Measurements from ENCODE around the gene NLRP10. TPM values are rescaled to one million over a fixed set of nuclear protein-coding genes. Genes with fewer than 3 reads are reported as not detected.

The NLRP10 gene
- polyA plus RNA-seq, 1 of the 3 experiments (the other 2 are of a cell fraction), result 0.05 TPM

DNA sequence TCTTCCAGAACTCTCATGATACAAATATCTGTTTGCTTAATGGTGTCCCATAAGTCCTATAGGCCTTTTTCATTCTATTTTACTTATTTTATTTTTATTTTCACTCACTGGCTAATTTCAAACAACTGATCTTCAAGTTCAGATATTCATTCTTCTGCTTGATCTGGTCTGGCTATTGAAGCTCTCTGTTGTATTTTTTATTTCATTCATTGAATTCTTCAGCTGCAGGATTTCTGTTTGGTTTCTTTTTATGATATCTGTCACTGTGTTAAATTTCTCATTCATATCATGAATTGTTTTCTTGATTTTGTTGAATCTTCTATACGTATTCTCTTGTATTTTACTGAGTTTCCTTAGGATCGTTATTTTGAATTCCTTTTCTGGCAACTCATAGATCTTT, 21.1 kb downstream of the NLRP10 start:
- no peak for DNase-seq
- Histone ChIP-seq H3K4me1 (ENCODE audit: control insufficient read depth in 1 of 2, insufficient read depth in 2 of 2, low read depth in 1 of 2, low read length in 1 of 2) (no peaks in the 10 kb centered on the region), H2AFZ (ENCODE audit: low read depth) (no peak overlapping the region), H4K20me1 (ENCODE audit: insufficient read depth) (no peaks in the 10 kb centered on the region), H3K4me3 (ENCODE audit: low read depth in 2 of 2, low read length in 1 of 2) (no peak overlapping the region), H3K27me3 (ENCODE audit: insufficient read depth) (no peaks in the 10 kb centered on the region; the same call in 1 of the 2 replicates), H3K9me2 (no peaks in the 10 kb centered on the region), H3K27ac (ENCODE audit: low read depth in 2 of 2, low read length in 1 of 2) (no peak overlapping the region), H3K4me2 (no peak overlapping the region), H3K9me3 (no peaks in the 10 kb centered on the region), H3K9ac (no peak overlapping the region), H3K79me2 (ENCODE audit: insufficient read depth) (no peaks in the 10 kb centered on the region), H3K36me3 (replicated peaks in 1 of 2; ENCODE audit: control insufficient read depth in 1 of 2, insufficient read depth in 2 of 2, low read length in 1 of 2) (no peaks in the 10 kb centered on the region), H3F3A (replicated peaks; ENCODE audit: insufficient read depth) (no peaks in the 10 kb centered on the region)
- TF ChIP-seq NFIC (IDR thresholded peaks at IDR 0.05; ENCODE audit: borderline replicate concordance) (no peak), TEAD4 (IDR thresholded peaks at IDR 0.05; ENCODE audit: borderline replicate concordance, insufficient read depth) (no peak), RCOR1 (IDR thresholded peaks at IDR 0.05; ENCODE audit: low read length) (no peak), FOSL2 (IDR thresholded peaks at IDR 0.05; ENCODE audit: borderline replicate concordance, low read depth) (no peak), TAF1 (IDR thresholded peaks at IDR 0.05; ENCODE audit: borderline replicate concordance, low read depth, low read length) (no peak)
- TF ChIP-seq, protein P1, sequence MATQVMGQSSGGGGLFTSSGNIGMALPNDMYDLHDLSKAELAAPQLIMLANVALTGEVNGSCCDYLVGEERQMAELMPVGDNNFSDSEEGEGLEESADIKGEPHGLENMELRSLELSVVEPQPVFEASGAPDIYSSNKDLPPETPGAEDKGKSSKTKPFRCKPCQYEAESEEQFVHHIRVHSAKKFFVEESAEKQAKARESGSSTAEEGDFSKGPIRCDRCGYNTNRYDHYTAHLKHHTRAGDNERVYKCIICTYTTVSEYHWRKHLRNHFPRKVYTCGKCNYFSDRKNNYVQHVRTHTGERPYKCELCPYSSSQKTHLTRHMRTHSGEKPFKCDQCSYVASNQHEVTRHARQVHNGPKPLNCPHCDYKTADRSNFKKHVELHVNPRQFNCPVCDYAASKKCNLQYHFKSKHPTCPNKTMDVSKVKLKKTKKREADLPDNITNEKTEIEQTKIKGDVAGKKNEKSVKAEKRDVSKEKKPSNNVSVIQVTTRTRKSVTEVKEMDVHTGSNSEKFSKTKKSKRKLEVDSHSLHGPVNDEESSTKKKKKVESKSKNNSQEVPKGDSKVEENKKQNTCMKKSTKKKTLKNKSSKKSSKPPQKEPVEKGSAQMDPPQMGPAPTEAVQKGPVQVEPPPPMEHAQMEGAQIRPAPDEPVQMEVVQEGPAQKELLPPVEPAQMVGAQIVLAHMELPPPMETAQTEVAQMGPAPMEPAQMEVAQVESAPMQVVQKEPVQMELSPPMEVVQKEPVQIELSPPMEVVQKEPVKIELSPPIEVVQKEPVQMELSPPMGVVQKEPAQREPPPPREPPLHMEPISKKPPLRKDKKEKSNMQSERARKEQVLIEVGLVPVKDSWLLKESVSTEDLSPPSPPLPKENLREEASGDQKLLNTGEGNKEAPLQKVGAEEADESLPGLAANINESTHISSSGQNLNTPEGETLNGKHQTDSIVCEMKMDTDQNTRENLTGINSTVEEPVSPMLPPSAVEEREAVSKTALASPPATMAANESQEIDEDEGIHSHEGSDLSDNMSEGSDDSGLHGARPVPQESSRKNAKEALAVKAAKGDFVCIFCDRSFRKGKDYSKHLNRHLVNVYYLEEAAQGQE (IDR thresholded peaks at IDR 0.05; ENCODE audit: low read depth, low read length), result no peak
- WGBS (ENCODE audit: low lambda C conversion rate), result 0% methylated on average over 2 of the region's 2 CpGs
- CTCF ChIA-PET, result no interaction called here
- POLR2A ChIA-PET, result no interaction called here

DNA sequence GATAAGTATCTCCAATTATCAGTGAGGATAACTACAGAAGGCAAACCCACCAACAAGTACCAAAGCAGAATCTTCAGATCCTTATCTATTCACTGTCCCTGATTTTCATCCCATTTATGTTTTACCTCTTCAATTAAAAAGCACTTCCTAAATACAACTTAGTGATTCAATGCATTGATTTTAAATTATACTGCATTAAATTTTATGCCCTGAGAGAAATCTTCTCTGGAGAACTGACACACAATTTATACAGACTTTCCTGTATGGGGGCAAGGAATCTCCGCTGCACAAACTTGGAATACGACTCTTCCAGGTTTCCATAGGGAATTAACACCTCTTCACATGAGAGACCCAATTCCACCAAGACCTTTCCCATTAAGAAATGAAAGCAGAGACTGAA, 23.6 kb downstream of the NLRP10 start, which contains the start of gene OR10A3:
OR10A3 (minus strand) TSS at position 101 of the 400 bp plus-strand sequence. CDS start 2,188 bp downstream, outside the sequence.
- Histone ChIP-seq H2AFZ (ENCODE audit: low read depth) (no peak within 1 kb of the TSS), H4K20me1 (ENCODE audit: insufficient read depth) (no peaks in the 10 kb centered on the region), H3K27me3 (ENCODE audit: insufficient read depth) (no peaks in the 10 kb centered on the region; the same call in 1 of the 2 replicates), H3K79me2 (ENCODE audit: insufficient read depth) (no peaks in the 10 kb centered on the region), H3K36me3 (replicated peaks in 1 of 2; ENCODE audit: control insufficient read depth in 1 of 2, insufficient read depth in 2 of 2, low read length in 1 of 2) (no peaks in the 10 kb centered on the region), H3K9me2 (no peaks in the 10 kb centered on the region), H3K4me1 (ENCODE audit: control insufficient read depth in 1 of 2, insufficient read depth in 2 of 2, low read depth in 1 of 2, low read length in 1 of 2) (no peaks in the 10 kb centered on the region), H3K9ac (no peak within 1 kb of the TSS), H3K27ac (ENCODE audit: low read depth in 2 of 2, low read length in 1 of 2) (no peak within 1 kb of the TSS), H3K9me3 (no peaks in the 10 kb centered on the region), H3F3A (replicated peaks; ENCODE audit: insufficient read depth) (no peaks in the 10 kb centered on the region), H3K4me2 (no peak within 1 kb of the TSS), H3K4me3 (ENCODE audit: low read depth in 2 of 2, low read length in 1 of 2) (no peak within 1 kb of the TSS)
- DNase-seq, result no peak
- ChIA-PET CTCF (interaction anchor here (1.1 kb wide), 1 partner anchor 49 kb away, joined by 3 read pairs; no protein-coding TSS in a partner anchor), POLR2A (no interaction called here)
- 2% methylated on average over 2 of the region's 2 CpGs for WGBS (ENCODE audit: low lambda C conversion rate)
- TF ChIP-seq CHD2 (IDR thresholded peaks at IDR 0.05; ENCODE audit: low read length, partially characterized antibody), result no peak
- no peak for TF ChIP-seq SIN3A (IDR thresholded peaks at IDR 0.05; ENCODE audit: borderline replicate concordance, low read depth, low read length)
- TF ChIP-seq, protein P2, sequence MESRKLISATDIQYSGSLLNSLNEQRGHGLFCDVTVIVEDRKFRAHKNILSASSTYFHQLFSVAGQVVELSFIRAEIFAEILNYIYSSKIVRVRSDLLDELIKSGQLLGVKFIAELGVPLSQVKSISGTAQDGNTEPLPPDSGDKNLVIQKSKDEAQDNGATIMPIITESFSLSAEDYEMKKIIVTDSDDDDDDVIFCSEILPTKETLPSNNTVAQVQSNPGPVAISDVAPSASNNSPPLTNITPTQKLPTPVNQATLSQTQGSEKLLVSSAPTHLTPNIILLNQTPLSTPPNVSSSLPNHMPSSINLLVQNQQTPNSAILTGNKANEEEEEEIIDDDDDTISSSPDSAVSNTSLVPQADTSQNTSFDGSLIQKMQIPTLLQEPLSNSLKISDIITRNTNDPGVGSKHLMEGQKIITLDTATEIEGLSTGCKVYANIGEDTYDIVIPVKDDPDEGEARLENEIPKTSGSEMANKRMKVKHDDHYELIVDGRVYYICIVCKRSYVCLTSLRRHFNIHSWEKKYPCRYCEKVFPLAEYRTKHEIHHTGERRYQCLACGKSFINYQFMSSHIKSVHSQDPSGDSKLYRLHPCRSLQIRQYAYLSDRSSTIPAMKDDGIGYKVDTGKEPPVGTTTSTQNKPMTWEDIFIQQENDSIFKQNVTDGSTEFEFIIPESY (IDR thresholded peaks at IDR 0.05; ENCODE audit: borderline replicate concordance, low read depth), result no peak
- TF ChIP-seq RXRA (IDR thresholded peaks at IDR 0.05; ENCODE audit: borderline replicate concordance, low read depth), result no peak
- TF ChIP-seq GATA2 (CRISPR knock-in tag; IDR thresholded peaks at IDR 0.05), result no peak
- no peak for TF ChIP-seq RCOR1 (IDR thresholded peaks at IDR 0.05; ENCODE audit: low read length)
- no peak for TF ChIP-seq EP300 (IDR thresholded peaks at IDR 0.05; ENCODE audit: borderline replicate concordance in 1 of 2, low read depth in 1 of 2, low read length in 1 of 2)
- TF ChIP-seq, protein P3, sequence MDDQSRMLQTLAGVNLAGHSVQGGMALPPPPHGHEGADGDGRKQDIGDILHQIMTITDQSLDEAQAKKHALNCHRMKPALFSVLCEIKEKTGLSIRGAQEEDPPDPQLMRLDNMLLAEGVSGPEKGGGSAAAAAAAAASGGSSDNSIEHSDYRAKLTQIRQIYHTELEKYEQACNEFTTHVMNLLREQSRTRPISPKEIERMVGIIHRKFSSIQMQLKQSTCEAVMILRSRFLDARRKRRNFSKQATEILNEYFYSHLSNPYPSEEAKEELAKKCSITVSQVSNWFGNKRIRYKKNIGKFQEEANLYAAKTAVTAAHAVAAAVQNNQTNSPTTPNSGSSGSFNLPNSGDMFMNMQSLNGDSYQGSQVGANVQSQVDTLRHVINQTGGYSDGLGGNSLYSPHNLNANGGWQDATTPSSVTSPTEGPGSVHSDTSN (IDR thresholded peaks at IDR 0.05), result no peak
- TF ChIP-seq MEF2A (IDR thresholded peaks at IDR 0.05; ENCODE audit: borderline replicate concordance, low read depth), result no peak
- TF ChIP-seq MXI1 (IDR thresholded peaks at IDR 0.05; ENCODE audit: low read depth, low read length), result no peak
- no peak for TF ChIP-seq TAF1 (IDR thresholded peaks at IDR 0.05; ENCODE audit: borderline replicate concordance, low read depth, low read length)
- no peak for TF ChIP-seq POLR2AphosphoS5 (IDR thresholded peaks at IDR 0.05; ENCODE audit: low read depth, low read length)
- TF ChIP-seq, protein P4, sequence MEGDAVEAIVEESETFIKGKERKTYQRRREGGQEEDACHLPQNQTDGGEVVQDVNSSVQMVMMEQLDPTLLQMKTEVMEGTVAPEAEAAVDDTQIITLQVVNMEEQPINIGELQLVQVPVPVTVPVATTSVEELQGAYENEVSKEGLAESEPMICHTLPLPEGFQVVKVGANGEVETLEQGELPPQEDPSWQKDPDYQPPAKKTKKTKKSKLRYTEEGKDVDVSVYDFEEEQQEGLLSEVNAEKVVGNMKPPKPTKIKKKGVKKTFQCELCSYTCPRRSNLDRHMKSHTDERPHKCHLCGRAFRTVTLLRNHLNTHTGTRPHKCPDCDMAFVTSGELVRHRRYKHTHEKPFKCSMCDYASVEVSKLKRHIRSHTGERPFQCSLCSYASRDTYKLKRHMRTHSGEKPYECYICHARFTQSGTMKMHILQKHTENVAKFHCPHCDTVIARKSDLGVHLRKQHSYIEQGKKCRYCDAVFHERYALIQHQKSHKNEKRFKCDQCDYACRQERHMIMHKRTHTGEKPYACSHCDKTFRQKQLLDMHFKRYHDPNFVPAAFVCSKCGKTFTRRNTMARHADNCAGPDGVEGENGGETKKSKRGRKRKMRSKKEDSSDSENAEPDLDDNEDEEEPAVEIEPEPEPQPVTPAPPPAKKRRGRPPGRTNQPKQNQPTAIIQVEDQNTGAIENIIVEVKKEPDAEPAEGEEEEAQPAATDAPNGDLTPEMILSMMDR (IDR thresholded peaks at IDR 0.05), result no peak
- TF ChIP-seq TEAD4 (IDR thresholded peaks at IDR 0.05; ENCODE audit: borderline replicate concordance, insufficient read depth), result no peak
- TF ChIP-seq, protein P5, sequence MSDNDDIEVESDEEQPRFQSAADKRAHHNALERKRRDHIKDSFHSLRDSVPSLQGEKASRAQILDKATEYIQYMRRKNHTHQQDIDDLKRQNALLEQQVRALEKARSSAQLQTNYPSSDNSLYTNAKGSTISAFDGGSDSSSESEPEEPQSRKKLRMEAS (IDR thresholded peaks at IDR 0.05; ENCODE audit: low read depth), result no peak

Measured in SK-N-SH (cell line).